PFSK-1 (cell line): Measurements from ENCODE around the gene CKAP4.

Experiments
- FOXP2 ChIP-seq: optimal IDR thresholded peaks from 2 replicates; pipeline ENCODE3; 2011; ENCODE audit warnings: borderline replicate concordance, control low read depth, inconsistent platforms; ENCODE audit not compliant: insufficient read depth; ENCODE audit errors: extremely low read length, extremely low read depth
- POLR2AphosphoS5 ChIP-seq: IDR thresholded peaks from 2 replicates; pipeline ENCODE4 v1.6.1; 2012; ENCODE audit warnings: low read depth, mild to moderate bottlenecking, control low read depth, low read length, moderate library complexity
- SIN3A ChIP-seq: IDR thresholded peaks from 2 replicates; pipeline ENCODE4 v1.6.1; 2012; ENCODE audit warnings: mild to moderate bottlenecking, low read length, moderate library complexity, borderline replicate concordance; ENCODE audit not compliant: insufficient read depth
- TAF1 ChIP-seq: IDR thresholded peaks from 2 replicates; pipeline ENCODE4 v1.6.1; 2012; ENCODE audit warnings: low read length, control low read depth, borderline replicate concordance; ENCODE audit not compliant: insufficient read depth
- TF ChIP-seq, protein P1 (sequence below), 2 experiments: IDR thresholded peaks; 2 replicates each; pipeline versions ENCODE4 v1.6.1 to v1.8.0; 2011 to 2012; ENCODE audit warnings: low read depth in 2 of 2, low read length in 2 of 2, control low read depth in 1 of 2, inconsistent platforms in 1 of 2, mild to moderate bottlenecking in 1 of 2, moderate library complexity in 1 of 2; ENCODE audit not compliant: insufficient read depth in 1 of 2

Gene CKAP4

DNA sequence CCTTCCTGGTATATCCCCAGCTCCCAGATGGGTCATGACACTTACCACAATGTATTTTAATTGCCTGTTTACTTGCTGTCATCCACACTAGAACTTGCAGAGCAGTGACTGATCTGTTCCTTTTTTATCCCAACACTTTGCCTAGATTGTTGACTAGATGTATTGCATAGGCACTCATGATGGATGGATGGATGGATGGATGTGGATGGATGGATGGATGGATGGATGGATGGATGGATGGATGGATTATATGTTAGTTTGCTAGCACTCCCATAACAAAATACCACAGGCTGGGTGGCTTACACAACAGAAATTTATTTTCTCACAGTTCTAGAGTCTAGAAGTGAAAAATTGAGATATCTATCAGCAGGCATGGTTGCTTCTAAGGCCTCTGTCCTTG lies 8.7 kb upstream of the CKAP4 start:
- no peak for TF ChIP-seq SIN3A
- TF ChIP-seq POLR2AphosphoS5 = no peak
- no peak for TF ChIP-seq FOXP2
- TF ChIP-seq TAF1 = no peak
- TF ChIP-seq, protein P1, sequence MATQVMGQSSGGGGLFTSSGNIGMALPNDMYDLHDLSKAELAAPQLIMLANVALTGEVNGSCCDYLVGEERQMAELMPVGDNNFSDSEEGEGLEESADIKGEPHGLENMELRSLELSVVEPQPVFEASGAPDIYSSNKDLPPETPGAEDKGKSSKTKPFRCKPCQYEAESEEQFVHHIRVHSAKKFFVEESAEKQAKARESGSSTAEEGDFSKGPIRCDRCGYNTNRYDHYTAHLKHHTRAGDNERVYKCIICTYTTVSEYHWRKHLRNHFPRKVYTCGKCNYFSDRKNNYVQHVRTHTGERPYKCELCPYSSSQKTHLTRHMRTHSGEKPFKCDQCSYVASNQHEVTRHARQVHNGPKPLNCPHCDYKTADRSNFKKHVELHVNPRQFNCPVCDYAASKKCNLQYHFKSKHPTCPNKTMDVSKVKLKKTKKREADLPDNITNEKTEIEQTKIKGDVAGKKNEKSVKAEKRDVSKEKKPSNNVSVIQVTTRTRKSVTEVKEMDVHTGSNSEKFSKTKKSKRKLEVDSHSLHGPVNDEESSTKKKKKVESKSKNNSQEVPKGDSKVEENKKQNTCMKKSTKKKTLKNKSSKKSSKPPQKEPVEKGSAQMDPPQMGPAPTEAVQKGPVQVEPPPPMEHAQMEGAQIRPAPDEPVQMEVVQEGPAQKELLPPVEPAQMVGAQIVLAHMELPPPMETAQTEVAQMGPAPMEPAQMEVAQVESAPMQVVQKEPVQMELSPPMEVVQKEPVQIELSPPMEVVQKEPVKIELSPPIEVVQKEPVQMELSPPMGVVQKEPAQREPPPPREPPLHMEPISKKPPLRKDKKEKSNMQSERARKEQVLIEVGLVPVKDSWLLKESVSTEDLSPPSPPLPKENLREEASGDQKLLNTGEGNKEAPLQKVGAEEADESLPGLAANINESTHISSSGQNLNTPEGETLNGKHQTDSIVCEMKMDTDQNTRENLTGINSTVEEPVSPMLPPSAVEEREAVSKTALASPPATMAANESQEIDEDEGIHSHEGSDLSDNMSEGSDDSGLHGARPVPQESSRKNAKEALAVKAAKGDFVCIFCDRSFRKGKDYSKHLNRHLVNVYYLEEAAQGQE (IDR thresholded peaks at IDR 0.05; ENCODE audit: insufficient read depth in 1 of 2, low read depth in 2 of 2, low read length in 2 of 2) = no peak

DNA sequence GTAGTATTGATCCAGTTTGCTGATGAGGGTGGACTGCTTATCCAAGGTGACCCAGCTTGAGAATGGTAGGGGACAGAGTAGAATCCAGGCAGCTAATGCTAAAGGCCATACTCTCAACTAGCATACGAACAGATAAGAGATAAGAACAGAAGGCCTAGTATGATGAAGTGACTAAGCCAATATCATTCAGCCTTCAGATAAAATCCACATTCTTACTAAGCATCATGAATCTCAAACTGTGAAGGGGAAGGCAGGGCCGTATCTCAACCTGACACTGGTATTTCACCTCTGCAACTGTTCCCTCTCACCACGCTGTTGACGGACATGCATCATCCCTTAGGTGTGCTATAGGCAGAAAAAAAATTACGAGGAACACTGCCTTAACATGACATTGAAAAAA lies 8.1 kb upstream of the CKAP4 start:
- no peak for TF ChIP-seq TAF1
- TF ChIP-seq FOXP2 = no peak
- TF ChIP-seq POLR2AphosphoS5 = no peak
- TF ChIP-seq, protein P1 (IDR thresholded peaks at IDR 0.05; ENCODE audit: insufficient read depth in 1 of 2, low read depth in 2 of 2, low read length in 2 of 2) = no peak
- TF ChIP-seq SIN3A = no peak

DNA sequence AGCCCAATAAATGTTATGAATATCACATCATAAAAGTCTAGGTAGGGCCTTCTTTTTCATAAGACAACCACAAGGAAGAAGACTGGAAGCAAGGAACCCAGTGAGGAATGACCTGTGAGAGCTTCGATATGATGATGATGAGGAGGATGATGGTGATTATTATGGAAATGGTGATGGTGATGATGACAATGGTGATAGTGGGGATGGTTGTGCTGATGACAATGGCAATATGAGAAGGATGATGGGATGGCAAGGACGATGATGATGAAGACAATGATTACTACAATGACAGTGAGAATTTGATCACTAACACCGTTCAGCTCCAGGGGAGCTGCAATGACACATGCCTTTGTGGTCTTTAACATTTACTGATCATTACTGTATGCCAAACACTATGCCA lies 7.7 kb upstream of the CKAP4 start:
- no peak for TF ChIP-seq SIN3A
- no peak for TF ChIP-seq TAF1
- TF ChIP-seq FOXP2 = no peak
- TF ChIP-seq, protein P1 (IDR thresholded peaks at IDR 0.05; ENCODE audit: insufficient read depth in 1 of 2, low read depth in 2 of 2, low read length in 2 of 2) = no peak
- no peak for TF ChIP-seq POLR2AphosphoS5

DNA sequence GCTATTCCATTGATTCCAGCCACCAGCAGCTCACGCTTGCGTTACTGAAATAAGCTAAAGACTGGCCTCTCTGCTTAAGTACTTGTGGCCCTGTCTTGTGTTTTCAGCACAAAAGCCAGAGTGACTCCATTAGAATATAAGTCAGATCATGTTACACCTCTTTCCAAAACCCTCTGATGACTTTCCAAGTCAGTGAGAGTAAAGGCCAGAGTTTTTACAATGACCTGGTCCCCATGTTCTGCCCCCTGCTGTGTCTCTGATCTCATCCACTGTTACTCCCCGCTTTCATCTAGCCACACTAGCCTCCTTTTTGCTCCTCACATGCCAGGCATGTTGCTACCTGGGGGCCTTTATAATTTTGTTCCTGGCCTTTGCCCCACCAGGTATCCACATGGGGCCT lies 6.9 kb upstream of the CKAP4 start:
- TF ChIP-seq SIN3A = no peak
- TF ChIP-seq, protein P1 (IDR thresholded peaks at IDR 0.05; ENCODE audit: insufficient read depth in 1 of 2, low read depth in 2 of 2, low read length in 2 of 2) = no peak

DNA sequence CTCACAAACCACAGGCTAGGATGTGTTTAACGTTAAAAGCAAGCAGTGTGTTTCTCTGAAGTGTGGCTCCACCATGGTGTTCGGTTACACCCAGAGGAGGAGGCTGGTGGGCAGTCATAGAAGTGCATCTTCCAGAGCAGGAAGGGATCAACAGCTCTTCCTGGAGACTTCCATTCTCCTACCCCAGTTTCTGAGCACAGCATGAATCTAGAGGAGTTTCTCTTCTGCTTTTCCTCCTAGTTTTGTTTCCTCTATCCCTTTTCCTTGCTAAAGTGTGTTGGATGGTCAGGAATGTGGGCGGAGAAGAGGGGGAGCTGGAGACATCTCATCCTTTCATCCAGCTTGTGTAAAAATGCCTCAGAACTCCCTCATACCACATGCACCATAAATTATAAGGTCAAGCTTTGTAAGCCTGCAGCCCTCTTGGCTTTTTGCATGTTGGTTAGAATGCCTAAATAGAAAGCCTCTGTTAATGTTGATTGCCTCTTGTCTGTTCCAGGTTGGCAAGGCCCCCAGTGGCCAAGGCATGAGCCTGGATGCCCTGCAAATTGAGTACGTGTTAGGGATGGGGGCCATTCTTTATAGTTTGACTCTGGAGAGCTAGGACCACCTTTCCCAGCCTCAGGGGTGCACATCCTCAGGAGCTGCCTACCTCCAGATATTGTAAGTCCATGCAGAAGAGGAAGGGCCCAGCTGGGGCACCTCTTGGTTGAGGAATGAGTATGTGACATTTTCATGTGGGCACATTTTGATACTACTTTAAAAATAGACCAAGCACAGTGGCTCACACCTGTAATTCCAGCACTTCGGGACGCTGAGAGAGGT lies 4.0 kb upstream of the CKAP4 start:
- TF ChIP-seq FOXP2 (no peak), SIN3A (no peak), POLR2AphosphoS5 (no peak), TAF1 (no peak)
- TF ChIP-seq, protein P1 (IDR thresholded peaks at IDR 0.05; ENCODE audit: insufficient read depth in 1 of 2, low read depth in 2 of 2, low read length in 2 of 2) = no peak
